ENCODE data around the gene MDM1.

GRCh38 chr12:68364893-68365725 lies 32.9 kb upstream of the MDM1 start:
- TF ChIP-seq SNAI2 (CRISPR knock-in tag; IDR thresholded peaks at IDR 0.05) (no peak), PATZ1 (CRISPR knock-in tag; IDR thresholded peaks at IDR 0.05; ENCODE audit: borderline replicate concordance) (no peak), ZNF70 (CRISPR knock-in tag; IDR thresholded peaks at IDR 0.05) (no peak), ISL1 (CRISPR knock-in tag; IDR thresholded peaks at IDR 0.05) (no peak), ZFP30 (CRISPR knock-in tag; IDR thresholded peaks at IDR 0.05) (no peak), CSDC2 (CRISPR knock-in tag; IDR thresholded peaks at IDR 0.05) (no peak), RARB (CRISPR knock-in tag; IDR thresholded peaks at IDR 0.05) (no peak), ARNTL (CRISPR knock-in tag; IDR thresholded peaks at IDR 0.05; ENCODE audit: borderline replicate concordance, low read depth) (no peak)

Data from SK-N-SH treated with all-trans-retinoic acid at 6 μM for 48 hours (cell line).